ENCODE results near the gene GPX3.

DNA sequence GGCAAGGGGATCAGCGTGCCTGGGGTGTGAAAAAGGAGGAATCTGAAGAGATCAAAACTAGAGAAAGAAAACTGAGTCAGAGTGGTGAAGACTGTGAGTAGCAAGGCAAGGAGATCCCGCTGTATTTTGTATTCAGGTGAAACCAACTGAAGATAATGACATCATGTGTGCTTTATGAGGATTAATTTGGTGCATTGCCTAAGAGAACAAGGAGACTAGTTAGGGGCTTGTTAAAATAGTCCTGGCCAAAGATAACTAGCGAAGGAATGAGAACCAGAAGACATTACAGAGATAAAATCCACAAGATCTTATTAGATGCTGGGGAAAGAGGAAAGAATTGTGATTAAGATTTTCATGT is 16.9 kb upstream of the GPX3 start:
- TF ChIP-seq, protein P1, sequence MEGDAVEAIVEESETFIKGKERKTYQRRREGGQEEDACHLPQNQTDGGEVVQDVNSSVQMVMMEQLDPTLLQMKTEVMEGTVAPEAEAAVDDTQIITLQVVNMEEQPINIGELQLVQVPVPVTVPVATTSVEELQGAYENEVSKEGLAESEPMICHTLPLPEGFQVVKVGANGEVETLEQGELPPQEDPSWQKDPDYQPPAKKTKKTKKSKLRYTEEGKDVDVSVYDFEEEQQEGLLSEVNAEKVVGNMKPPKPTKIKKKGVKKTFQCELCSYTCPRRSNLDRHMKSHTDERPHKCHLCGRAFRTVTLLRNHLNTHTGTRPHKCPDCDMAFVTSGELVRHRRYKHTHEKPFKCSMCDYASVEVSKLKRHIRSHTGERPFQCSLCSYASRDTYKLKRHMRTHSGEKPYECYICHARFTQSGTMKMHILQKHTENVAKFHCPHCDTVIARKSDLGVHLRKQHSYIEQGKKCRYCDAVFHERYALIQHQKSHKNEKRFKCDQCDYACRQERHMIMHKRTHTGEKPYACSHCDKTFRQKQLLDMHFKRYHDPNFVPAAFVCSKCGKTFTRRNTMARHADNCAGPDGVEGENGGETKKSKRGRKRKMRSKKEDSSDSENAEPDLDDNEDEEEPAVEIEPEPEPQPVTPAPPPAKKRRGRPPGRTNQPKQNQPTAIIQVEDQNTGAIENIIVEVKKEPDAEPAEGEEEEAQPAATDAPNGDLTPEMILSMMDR (IDR thresholded peaks at IDR 0.05; ENCODE audit: low read length) = no peak
- TF ChIP-seq EZH2phosphoT487 (IDR thresholded peaks at IDR 0.05; ENCODE audit: low read length) = no peak
